ENCODE data around the gene SLC24A5.

SLC24A5 gene

DNA sequence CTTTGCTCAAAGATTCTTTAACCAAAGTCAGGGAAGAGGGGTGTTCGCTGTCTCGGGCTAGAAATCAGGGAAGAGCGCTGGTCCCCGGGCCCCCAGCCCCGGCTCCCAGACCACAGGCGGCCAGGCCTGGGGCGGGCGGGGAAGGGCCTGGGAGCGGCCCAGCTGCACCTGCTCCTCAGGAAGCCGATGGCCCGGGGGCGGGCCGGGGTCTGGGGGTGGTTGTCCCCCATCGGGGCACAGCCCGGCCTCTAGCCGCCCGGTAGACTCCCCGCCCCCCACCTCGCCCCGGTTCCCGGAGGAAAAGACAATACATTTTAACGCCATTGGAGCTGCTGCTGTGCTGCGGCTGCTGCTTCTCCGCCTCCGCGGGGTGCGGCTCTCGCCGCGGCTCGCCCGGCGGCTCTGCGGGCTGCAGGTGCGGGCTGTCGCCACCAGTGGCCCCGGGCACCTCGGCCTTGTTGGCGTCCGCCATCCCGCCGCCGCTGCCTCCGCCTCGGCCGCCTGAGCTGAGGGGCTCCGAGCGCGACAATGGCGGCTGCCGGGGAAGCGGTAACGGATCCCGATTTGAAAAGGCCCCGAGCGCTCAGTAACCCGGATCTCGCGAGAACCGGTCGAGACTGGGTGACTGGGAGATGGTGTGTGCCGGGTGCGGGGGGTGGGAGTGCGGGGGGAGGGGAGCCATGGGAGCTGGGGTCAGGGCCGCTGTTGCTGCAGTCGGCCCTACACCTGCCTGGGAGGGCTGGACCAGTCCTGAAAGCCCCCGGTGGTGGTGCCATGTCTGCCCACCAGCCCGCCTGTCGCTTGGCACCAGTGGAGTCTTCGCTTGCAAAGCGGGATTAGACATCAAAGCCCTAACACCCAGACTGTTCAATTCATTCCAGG lies 57.2 kb downstream of the SLC24A5 start, which contains the start of gene MYEF2:
Gene MYEF2, minus strand, starts transcription at position 530 of the 882 bp plus-strand sequence. Its CDS starts 58 bp downstream, at position 472.
- Histone ChIP-seq H3K27me3 (ENCODE audit: control insufficient read depth in 5 of 5, insufficient read depth in 4 of 5, low read length in 5 of 5) (peaks cover 0 to 2% (median 0%) of the 10 kb centered on the region in 5 donors), H3K4me3 (ENCODE audit: low read depth in 1 of 5, low read length in 5 of 5) (peak within 1 kb of the TSS; percentile 45 to 78 (median 69)), H3K36me3 (ENCODE audit: control insufficient read depth in 5 of 5, insufficient read depth in 5 of 5, low read length in 5 of 5) (no peaks in the 10 kb centered on the region), H3K9ac (ENCODE audit: low read length in 5 of 5) (peak within 1 kb of the TSS in 4 of 5 donors; percentile 56 to 64 (median 60)), H3K27ac (ENCODE audit: low read depth, low read length) (no peak within 1 kb of the TSS), H3K4me1 (ENCODE audit: control insufficient read depth in 5 of 5, insufficient read depth in 5 of 5, low read length in 5 of 5) (peaks cover 0 to 18% (median 6%) of the 10 kb centered on the region in 5 donors), H3K9me3 (ENCODE audit: control insufficient read depth in 5 of 5, low read length in 5 of 5) (no peaks in the 10 kb centered on the region)

DNA sequence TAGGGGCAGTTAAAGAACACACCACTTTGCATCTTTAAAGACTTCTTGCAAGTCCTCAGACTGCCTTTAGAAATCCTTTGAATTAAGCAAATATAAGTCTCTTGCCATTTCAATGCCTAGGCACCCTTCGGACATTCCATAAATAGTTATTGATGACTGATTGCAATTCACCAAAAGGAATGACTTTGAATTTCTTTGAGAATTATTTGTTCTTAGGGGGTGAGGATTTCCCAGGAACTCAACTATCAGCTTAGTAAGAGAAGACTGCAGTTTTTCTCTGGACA lies 57.8 kb downstream of the SLC24A5 start:
- H3K27ac ChIP-seq (ENCODE audit: low read depth, low read length), result no peak overlapping the region
- no peak overlapping the region for H3K9ac ChIP-seq (ENCODE audit: low read length in 5 of 5)
- peaks cover 0 to 18% (median 6%) of the 10 kb centered on the region in 5 donors for H3K4me1 ChIP-seq (ENCODE audit: control insufficient read depth in 5 of 5, insufficient read depth in 5 of 5, low read length in 5 of 5)
- peak overlapping the region in 4 of 5 donors; percentile 45 to 72 (median 66) for H3K4me3 ChIP-seq (ENCODE audit: low read depth in 1 of 5, low read length in 5 of 5)
- H3K36me3 ChIP-seq (ENCODE audit: control insufficient read depth in 5 of 5, insufficient read depth in 5 of 5, low read length in 5 of 5), result no peaks in the 10 kb centered on the region
- H3K27me3 ChIP-seq (ENCODE audit: control insufficient read depth in 5 of 5, insufficient read depth in 4 of 5, low read length in 5 of 5), result peaks cover 0 to 2% (median 0%) of the 10 kb centered on the region in 5 donors
- no peaks in the 10 kb centered on the region for H3K9me3 ChIP-seq (ENCODE audit: control insufficient read depth in 5 of 5, low read length in 5 of 5)

GRCh38 chr15:48182749-48183148 lies 62.0 kb downstream of the SLC24A5 start:
- no peaks in the 10 kb centered on the region for H3K36me3 ChIP-seq (ENCODE audit: control insufficient read depth in 5 of 5, insufficient read depth in 5 of 5, low read length in 5 of 5)
- peaks cover 0 to 8% (median 0%) of the 10 kb centered on the region in 5 donors for H3K4me1 ChIP-seq (ENCODE audit: control insufficient read depth in 5 of 5, insufficient read depth in 5 of 5, low read length in 5 of 5)
- H3K9me3 ChIP-seq (ENCODE audit: control insufficient read depth in 5 of 5, low read length in 5 of 5), result no peaks in the 10 kb centered on the region
- H3K9ac ChIP-seq (ENCODE audit: low read length in 5 of 5), result no peak overlapping the region
- H3K27me3 ChIP-seq (ENCODE audit: control insufficient read depth in 5 of 5, insufficient read depth in 4 of 5, low read length in 5 of 5), result peaks cover 0 to 2% (median 0%) of the 10 kb centered on the region in 5 donors
- no peak overlapping the region for H3K27ac ChIP-seq (ENCODE audit: low read depth, low read length)
- H3K4me3 ChIP-seq (ENCODE audit: low read depth in 1 of 5, low read length in 5 of 5), result no peak overlapping the region

- Histone ChIP-seq H3K9me3 (ENCODE audit: control insufficient read depth in 5 of 5, low read length in 5 of 5) (no peaks in the 10 kb centered on the region), H3K9ac (ENCODE audit: low read length in 5 of 5) (no peak overlapping the region), H3K27ac (ENCODE audit: low read depth, low read length) (no peak overlapping the region), H3K27me3 (ENCODE audit: control insufficient read depth in 5 of 5, insufficient read depth in 4 of 5, low read length in 5 of 5) (peaks cover 0 to 2% (median 0%) of the 10 kb centered on the region in 5 donors), H3K4me1 (ENCODE audit: control insufficient read depth in 5 of 5, insufficient read depth in 5 of 5, low read length in 5 of 5) (no peaks in the 10 kb centered on the region), H3K4me3 (ENCODE audit: low read depth in 1 of 5, low read length in 5 of 5) (no peak overlapping the region), H3K36me3 (ENCODE audit: control insufficient read depth in 5 of 5, insufficient read depth in 5 of 5, low read length in 5 of 5) (no peaks in the 10 kb centered on the region)
Observed at GRCh38 chr15:48185529-48185928, 64.7 kb downstream of the SLC24A5 start.

DNA sequence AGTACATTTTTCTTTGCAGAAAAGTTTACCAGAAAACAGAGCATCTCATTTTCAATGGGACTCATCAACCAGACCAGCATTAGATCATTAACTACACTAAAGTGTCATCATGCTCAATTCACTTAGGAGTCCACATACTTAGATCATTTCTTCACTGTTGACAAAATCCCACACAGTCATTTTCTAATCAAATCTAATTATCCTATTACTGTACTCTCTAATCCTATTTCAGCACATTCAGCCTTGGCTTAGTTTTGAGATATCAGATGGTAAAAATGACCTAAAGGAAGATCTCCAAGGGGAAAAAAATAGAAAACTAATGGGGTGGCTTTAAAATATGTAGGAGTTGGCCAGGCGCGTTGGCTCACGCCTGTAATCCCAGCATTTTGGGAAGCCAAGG lies 65.5 kb downstream of the SLC24A5 start:
- Histone ChIP-seq H3K36me3 (ENCODE audit: control insufficient read depth in 5 of 5, insufficient read depth in 5 of 5, low read length in 5 of 5) (no peaks in the 10 kb centered on the region), H3K9ac (ENCODE audit: low read length in 5 of 5) (no peak overlapping the region), H3K27me3 (ENCODE audit: control insufficient read depth in 5 of 5, insufficient read depth in 4 of 5, low read length in 5 of 5) (no peaks in the 10 kb centered on the region), H3K4me1 (ENCODE audit: control insufficient read depth in 5 of 5, insufficient read depth in 5 of 5, low read length in 5 of 5) (no peaks in the 10 kb centered on the region), H3K9me3 (ENCODE audit: control insufficient read depth in 5 of 5, low read length in 5 of 5) (no peaks in the 10 kb centered on the region), H3K27ac (ENCODE audit: low read depth, low read length) (no peak overlapping the region), H3K4me3 (ENCODE audit: low read depth in 1 of 5, low read length in 5 of 5) (no peak overlapping the region)

GRCh38 chr15:48190932-48191573 lies 70.3 kb downstream of the SLC24A5 start:
- H3K27me3 ChIP-seq (ENCODE audit: control insufficient read depth in 5 of 5, insufficient read depth in 4 of 5, low read length in 5 of 5), result peaks cover 0 to 6% (median 0%) of the 10 kb centered on the region in 5 donors
- no peak overlapping the region for H3K27ac ChIP-seq (ENCODE audit: low read depth, low read length)
- H3K4me1 ChIP-seq (ENCODE audit: control insufficient read depth in 5 of 5, insufficient read depth in 5 of 5, low read length in 5 of 5), result no peaks in the 10 kb centered on the region
- H3K9ac ChIP-seq (ENCODE audit: low read length in 5 of 5), result no peak overlapping the region
- H3K36me3 ChIP-seq (ENCODE audit: control insufficient read depth in 5 of 5, insufficient read depth in 5 of 5, low read length in 5 of 5), result no peaks in the 10 kb centered on the region
- H3K9me3 ChIP-seq (ENCODE audit: control insufficient read depth in 5 of 5, low read length in 5 of 5), result no peaks in the 10 kb centered on the region
- H3K4me3 ChIP-seq (ENCODE audit: low read depth in 1 of 5, low read length in 5 of 5), result no peak overlapping the region

GRCh38 chr15:48191574-48192225 lies 70.9 kb downstream of the SLC24A5 start, which contains the start of gene CTXN2:
Gene CTXN2 (plus strand): TSS chr15:48191665. CDS start chr15:48201301, 9,636 bp downstream.
- Histone ChIP-seq H3K27ac (ENCODE audit: low read depth, low read length) (no peak within 1 kb of the TSS), H3K4me3 (ENCODE audit: low read depth in 1 of 5, low read length in 5 of 5) (no peak within 1 kb of the TSS)

More at GRCh38 chr15:48191574-48192225, 70.9 kb downstream of the SLC24A5 start, which contains the start of gene CTXN2:
- H3K9me3 ChIP-seq (ENCODE audit: control insufficient read depth in 5 of 5, low read length in 5 of 5), result no peaks in the 10 kb centered on the region
- H3K9ac ChIP-seq (ENCODE audit: low read length in 5 of 5), result no peak within 1 kb of the TSS
- no peaks in the 10 kb centered on the region for H3K36me3 ChIP-seq (ENCODE audit: control insufficient read depth in 5 of 5, insufficient read depth in 5 of 5, low read length in 5 of 5)
- no peaks in the 10 kb centered on the region for H3K4me1 ChIP-seq (ENCODE audit: control insufficient read depth in 5 of 5, insufficient read depth in 5 of 5, low read length in 5 of 5)
- peaks cover 0 to 6% (median 0%) of the 10 kb centered on the region in 5 donors for H3K27me3 ChIP-seq (ENCODE audit: control insufficient read depth in 5 of 5, insufficient read depth in 4 of 5, low read length in 5 of 5)
